HepG2 (cell line): Measurements from ENCODE around the gene LUC7L. TPM values are rescaled to one million over a fixed set of nuclear protein-coding genes. Genes with fewer than 3 reads are reported as not detected.

Experiments
- CAMTA2 ChIP-seq: sonication (generic); formaldehyde crosslinking; IDR thresholded peaks from 2 replicates; pipeline ENCODE4 v1.4.0; 2020; ENCODE audit warnings: mild to moderate bottlenecking, missing genetic modification reagents, borderline replicate concordance
- DRAP1 ChIP-seq: IDR thresholded peaks from 2 replicates; pipeline ENCODE4 v1.6.1; 2016; ENCODE audit warnings: missing genetic modification reagents, missing compliant biosample characterization
- NR3C1 ChIP-seq: sonication (generic); formaldehyde crosslinking; IDR thresholded peaks from 2 replicates; pipeline ENCODE4 v1.4.0; 2020; ENCODE audit warnings: missing genetic modification reagents
- RNF219 ChIP-seq: sonication (generic); formaldehyde crosslinking; IDR thresholded peaks from 2 replicates; pipeline ENCODE4 v1.5.0; 2020; ENCODE audit warnings: mild to moderate bottlenecking, missing genetic modification reagents
- SOX5 ChIP-seq: IDR thresholded peaks from 2 replicates; pipeline ENCODE4 v1.6.1; 2016; ENCODE audit warnings: borderline replicate concordance
- SYNCRIP ChIP-seq: fragments of 200-400 bp; formaldehyde crosslinking; IDR thresholded peaks from 2 replicates; pipeline ENCODE4 v1.6.1; 2018; ENCODE audit warnings: mild to moderate bottlenecking, low read depth, low read length; ENCODE audit not compliant: insufficient read depth
- ZBTB40 ChIP-seq, 2 experiments: fragments of 450-650 bp in 1 of 2; sonication (generic) in 1 of 2; formaldehyde crosslinking in 1 of 2; IDR thresholded peaks; 2 replicates each; pipeline versions ENCODE4 v1.6.1 to v1.8.0; 2016 to 2022; ENCODE audit warnings: antibody characterized with exemption in 1 of 2, mild to moderate bottlenecking in 1 of 2, missing genetic modification reagents in 1 of 2
- ZNF124 ChIP-seq: sonication (generic); formaldehyde crosslinking; IDR thresholded peaks from 2 replicates; pipeline ENCODE4 v1.4.0; 2020; ENCODE audit warnings: missing genetic modification reagents
- polyA plus RNA-seq, 8 experiments: library from polyadenylated mRNA; depleted of rRNA in 3 of 8; stranded (reverse) in 7 of 8; unstranded in 1 of 8; fragments of >200 nt; fragmentation: Illumina TruSeq in 4 of 8; extraction: Trizol in 4 of 8; gene quantifications; 2 replicates each; pipeline versions ENCODE4 v1.2.1 to v1.2.3, GENCODE V29; 2011 to 2016; ENCODE audit warnings: low read depth in 4 of 8, missing spikeins in 1 of 8, mixed read lengths in 1 of 8; ENCODE audit not compliant: insufficient read depth in 1 of 8
- total RNA-seq, 5 experiments: library from RNA; depleted of rRNA; stranded (reverse); fragments of >200 nt; fragmentation: Illumina TruSeq; extraction: Trizol; gene quantifications; 2 replicates each; pipeline ENCODE4 v1.2.3, GENCODE V29; 2016; ENCODE audit warnings: low read depth in 1 of 5

Gene LUC7L
- total and polyA plus RNA-seq, 2 of the 13 experiments (the other 11 are each of a cell fraction or from before 2014, with no cell fraction given) = 48.7 to 56.9 TPM

- TF ChIP-seq ZNF124 (CRISPR knock-in tag) (no peak), CAMTA2 (no peak), DRAP1 (CRISPR knock-in tag) (no peak), SOX5 (CRISPR knock-in tag) (no peak), NR3C1 (CRISPR knock-in tag) (no peak), ZBTB40 (IDR thresholded peaks at IDR 0.05) (no peak), ZBTB40 (CRISPR knock-in tag; IDR thresholded peaks at IDR 0.05) (no peak), SYNCRIP (no peak), RNF219 (CRISPR knock-in tag) (no peak)
Measured at GRCh38 chr16:252366-253337, 23.4 kb upstream of the LUC7L start (continued).
